ENCODE results near the gene GATD1.
A peak's percentile ranks its signal among the peaks of the same experiment; 100 is the strongest.

The GATD1 gene

DNA sequence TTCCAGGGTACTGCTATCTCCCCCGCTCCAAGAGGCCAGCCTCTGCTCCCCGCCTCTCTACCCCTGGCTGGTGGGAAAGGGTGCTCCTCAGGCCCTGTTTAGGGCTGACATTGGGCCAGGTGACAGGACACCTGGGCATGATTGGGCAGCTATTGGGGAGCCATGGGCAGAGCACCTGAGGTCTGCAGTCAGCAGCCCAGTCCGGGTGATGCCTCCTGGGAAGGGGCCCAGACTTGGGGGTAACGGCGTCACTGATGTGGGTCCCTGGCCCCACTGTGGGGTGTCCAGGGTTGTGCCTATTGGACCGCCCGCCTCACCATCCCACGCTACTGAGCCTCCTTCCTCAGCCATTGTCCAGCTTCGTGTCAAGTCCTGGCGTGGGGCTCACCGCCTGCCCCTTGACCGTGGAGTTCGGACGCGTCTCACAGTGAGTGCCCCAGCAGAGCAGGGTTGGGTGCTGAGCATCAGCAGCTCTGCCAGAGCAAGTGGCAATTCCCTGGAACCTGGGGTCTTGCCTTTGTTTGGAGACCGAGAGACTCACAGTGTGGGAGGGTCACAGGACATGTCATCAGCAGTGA lies 2.8 kb upstream of the GATD1 start:
- no peak for DNase-seq (ENCODE audit: low read depth in 1 of 2, low spot score in 1 of 2)

DNA sequence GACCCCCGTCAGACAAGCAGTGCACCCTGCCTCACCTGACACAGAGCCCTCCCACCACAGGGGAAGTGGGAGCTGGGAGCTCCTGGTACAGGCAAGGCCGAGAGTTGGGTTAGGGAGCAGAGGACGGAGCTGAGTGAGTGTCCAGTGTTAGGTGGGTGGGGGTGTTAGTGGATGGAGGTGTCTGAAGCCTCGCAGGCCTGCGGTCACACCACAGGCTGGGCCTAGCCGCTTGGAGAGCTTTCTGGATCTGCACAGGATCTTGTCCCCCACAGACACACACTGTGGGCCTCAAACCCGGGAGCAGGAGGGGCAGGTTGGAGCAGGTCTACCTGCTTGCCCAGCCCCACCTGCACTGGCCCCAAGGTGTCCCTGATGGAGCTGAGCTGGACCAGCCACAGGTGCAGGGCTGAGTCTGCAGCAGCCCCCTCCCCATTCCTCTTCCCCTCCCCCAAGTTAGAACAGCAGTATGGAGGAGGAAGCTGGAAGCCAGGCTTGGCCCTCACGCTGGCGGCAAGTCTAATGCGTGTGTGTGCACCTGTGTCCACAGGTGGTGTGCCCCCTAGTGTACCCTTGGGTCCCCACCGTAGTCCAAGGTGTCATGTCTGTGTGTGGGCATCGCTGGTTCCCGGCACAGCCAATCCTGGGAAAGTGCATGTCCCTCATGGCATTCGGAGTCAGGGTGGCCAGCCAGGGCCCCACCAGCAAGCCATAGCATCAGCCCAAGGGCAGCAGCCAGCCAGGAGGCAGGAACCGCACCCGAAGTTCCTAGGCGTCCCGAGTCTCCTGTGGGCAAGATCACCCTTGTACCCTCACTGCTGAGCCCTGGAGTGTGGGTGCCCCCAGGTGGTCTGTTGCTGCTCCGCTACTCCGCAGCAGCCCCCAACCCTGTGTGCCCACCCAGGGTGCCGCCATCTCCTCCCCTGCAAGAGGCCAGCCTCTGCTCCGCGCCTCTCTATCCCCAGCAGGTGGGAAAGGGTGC lies 2.0 kb upstream of the GATD1 start:
- no peak for DNase-seq (ENCODE audit: low read depth in 1 of 2, low spot score in 1 of 2)

DNA sequence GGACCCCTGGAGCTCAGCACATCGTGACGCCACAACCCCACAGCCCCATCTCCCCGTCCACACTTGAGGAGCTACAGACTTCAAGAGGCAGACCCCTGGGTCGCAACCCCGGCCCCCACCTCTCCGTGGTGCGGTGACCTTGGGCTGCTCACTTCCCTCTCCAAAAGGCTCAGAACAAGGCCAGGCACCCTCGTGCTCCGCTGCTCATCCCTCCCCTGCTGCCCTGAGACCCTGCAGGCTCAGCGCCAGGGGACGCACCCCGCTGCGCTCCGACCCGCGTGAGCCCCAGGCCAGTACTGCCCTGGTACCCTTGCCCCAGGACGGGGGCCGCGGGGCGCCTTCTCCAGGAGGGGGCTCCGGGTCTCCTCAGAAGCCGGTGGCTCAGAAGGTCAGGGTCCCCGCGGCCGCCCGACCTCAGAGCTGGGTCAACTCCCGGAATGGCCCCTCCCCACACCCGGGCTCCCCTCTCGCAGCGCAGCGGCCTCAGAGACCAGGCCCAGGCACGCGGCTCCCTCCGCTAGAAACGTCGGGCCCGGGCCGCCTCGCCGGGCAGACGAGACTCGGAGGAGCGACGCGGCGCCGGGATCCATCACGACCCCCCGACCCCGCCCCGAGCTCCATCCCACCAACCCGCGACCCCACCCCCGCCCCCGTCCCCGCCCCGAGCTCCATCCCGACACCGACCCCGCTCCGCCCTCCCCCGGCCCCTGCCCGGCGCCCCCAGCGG lies 563 bp downstream of the GATD1 start:
- peak in 1 of 2 donors; percentile 17 for DNase-seq (ENCODE audit: low read depth in 1 of 2, low spot score in 1 of 2)

DNA sequence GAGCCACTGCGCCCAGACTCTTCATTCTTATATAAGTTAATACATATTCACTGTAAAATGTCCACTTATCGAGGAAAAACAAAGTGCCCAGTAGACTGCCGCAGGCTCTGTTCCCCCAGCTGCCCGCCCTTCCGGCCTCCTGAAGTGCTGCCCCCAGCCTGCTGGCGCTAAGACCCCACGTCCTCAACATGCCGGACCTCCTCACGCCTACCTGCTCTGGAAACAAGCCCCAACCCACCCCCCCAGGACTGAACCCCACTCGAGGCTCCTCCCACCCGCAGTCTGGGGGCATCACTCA lies 1.1 kb downstream of the GATD1 start:
- DNase-seq (ENCODE audit: low read depth in 1 of 2, low spot score in 1 of 2) = no peak

- DNase-seq (ENCODE audit: low read depth in 1 of 2, low spot score in 1 of 2) = no peak
These were observed 2.3 kb downstream of the GATD1 start for GRCh38 chr11:774873-775592.

DNA sequence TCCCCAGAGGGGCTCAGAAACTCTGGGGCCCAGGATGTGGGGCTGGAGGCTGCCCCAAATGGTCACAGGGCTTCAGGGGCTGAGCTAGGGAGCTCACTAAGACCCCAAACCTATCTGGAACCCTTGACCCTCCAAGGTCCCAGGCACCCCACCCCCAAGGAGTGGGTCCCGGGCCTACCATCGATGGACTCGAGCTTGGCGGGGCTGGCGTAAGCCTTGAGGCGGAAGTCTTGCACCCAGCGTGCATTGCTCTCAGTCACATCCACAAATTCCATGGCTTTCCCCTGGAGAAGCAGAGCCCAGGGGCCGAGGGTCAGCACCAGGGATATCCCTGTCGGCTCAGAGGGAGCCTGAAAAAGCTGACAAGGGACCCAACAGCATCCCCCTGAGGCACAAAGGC lies 3.5 kb downstream of the GATD1 start:
- no peak for DNase-seq (ENCODE audit: low read depth in 1 of 2, low spot score in 1 of 2)

DNA sequence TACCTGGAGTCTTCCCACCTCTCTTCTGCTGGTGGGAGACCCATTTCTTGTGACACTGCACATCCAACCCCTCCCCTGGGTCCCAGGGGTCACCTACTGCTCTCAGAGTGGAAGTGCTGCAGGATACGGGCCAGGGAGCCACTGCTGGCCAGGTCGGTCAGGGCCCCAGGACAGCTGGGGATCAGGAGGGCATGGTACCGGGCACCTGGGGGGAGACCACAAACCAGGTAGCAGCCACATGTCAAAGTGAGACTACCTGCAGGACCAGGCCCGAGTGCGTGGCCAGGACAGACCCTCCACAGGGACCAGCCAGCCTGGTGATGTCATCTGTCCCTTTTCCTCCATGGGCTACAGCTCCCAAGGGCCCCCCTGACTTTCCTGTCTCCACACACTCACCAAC lies 3.9 kb downstream of the GATD1 start:
- no peak for DNase-seq (ENCODE audit: low read depth in 1 of 2, low spot score in 1 of 2)

GRCh38 chr11:772429-773390 lies 4.6 kb downstream of the GATD1 start:
- no peak for DNase-seq (ENCODE audit: low read depth in 1 of 2, low spot score in 1 of 2)

GRCh38 chr11:771617-772204 lies 5.6 kb downstream of the GATD1 start:
- DNase-seq (ENCODE audit: low read depth in 1 of 2, low spot score in 1 of 2) = no peak

DNA sequence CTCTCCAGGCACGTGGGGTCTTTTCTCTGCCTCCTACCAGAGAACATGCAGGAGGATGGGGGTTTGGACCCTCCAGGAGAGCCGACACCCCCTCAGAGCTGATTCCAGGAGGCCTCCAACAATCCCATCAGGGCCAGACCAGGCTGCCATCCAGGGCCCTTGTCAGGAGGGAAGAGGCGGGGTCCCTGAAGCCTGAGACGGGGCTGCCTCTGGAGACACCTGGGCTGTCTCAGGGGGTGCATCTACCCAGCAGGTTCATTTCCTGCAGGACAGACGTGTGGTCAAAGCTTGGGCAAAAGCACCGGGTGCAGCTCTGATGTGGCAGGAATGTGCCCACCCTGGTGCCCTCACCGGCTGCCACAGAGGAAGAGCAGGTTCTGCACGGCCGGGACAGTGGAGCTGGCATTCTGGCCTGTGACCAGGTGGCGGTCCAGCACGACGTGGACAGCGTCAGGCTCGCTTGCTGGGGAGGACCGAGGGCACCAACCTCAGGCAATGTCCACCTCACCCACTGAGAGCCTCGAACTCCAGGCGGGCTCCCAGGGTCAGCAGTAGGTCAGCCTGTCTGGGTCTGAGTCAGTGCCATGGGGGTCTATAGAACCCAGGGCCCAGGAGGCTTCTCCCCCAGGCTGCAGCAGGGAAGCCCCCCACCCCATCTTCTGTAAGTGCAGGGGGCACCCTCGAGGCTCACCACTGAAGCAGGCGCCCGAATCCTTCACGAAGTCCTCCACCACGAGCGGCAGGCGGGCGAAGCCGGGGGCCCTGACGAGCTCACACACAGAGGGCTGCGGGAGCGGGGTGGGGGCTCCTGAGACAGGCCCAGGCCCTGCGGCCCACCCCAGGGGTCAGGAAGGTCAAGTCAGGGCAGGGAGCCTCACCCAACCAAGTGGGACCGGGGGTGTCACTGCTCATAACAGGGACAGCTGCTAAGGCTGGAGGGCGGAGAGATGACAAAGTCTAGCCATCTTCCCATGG lies 6.4 kb downstream of the GATD1 start:
- no peak for DNase-seq (ENCODE audit: low read depth in 1 of 2, low spot score in 1 of 2)

GRCh38 chr11:769887-770641 lies 7.2 kb downstream of the GATD1 start:
- no peak for DNase-seq (ENCODE audit: low read depth in 1 of 2, low spot score in 1 of 2)

GRCh38 chr11:767238-767637 lies 10.0 kb downstream of the GATD1 start:
- no peak for DNase-seq (ENCODE audit: low read depth in 1 of 2, low spot score in 1 of 2)

DNA sequence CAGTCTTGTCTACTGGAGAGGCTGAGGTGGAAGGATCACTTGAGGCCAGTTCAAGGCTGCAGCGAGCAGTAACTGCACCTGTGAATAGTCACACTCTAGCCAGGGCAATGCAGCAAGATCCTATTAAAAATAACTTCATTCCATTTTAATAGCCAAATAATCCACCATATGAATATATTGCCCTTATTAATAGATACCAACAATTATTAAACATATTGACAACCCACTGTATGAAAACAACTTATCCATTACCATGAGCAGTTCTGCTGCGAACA lies 10.4 kb downstream of the GATD1 start:
- no peak for DNase-seq (ENCODE audit: low read depth in 1 of 2, low spot score in 1 of 2)

GRCh38 chr11:766106-766935 lies 11.0 kb downstream of the GATD1 start:
- no peak for DNase-seq (ENCODE audit: low read depth in 1 of 2, low spot score in 1 of 2)

DNA sequence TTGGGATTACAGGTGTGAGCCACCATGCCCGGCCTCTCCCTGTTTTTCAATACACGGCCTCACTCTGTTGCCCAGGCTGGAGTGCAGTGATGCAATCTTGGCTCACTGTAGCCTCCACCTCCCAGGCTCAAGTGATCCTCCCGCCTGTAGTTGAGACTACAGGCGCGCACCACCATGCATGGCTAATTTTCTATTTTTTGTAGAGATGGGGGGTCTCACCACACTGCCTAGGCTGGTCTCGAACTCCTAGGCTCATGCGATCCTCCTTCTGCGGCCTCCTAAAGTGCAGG lies 11.5 kb downstream of the GATD1 start:
- DNase-seq (ENCODE audit: low read depth in 1 of 2, low spot score in 1 of 2) = no peak

GRCh38 chr11:765025-765801 lies 12.1 kb downstream of the GATD1 start:
- peak; percentile 39 to 43 for DNase-seq (ENCODE audit: low read depth in 1 of 2, low spot score in 1 of 2)

Measured in activated CD4-positive, alpha-beta T cell treated with anti-CD3 and anti-CD28 coated beads, Interleukin-2, amount 50 U/mL, for 24 hours (primary cell).